Measurements from ENCODE around the gene CTSD.
A peak's percentile ranks its signal among the peaks of the same experiment; 100 is the strongest.
"Not testable (repeated sequence)": the region's sequence is repeated elsewhere in the genome, so short reads cannot be mapped to it uniquely, and the experiment has no call there.

The CTSD gene

DNA sequence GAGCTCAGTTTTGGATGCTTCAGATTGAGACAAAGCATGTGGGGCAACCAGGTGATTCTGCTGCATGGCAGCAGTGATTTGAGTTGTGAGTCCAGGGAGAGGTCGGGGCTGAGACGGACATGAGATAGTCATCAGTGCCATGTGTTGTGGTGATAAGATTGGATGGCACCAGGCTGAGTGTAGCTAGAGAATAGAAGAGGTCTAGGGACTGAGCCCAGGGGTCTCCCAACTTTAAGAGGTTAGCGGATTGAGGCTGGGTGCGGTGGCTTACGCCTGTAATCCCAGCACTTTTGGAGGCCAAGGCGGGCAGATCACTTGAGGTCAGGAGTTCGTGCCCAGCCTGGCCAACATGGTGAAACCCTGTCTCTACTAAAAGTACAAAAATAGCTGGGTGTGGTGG lies 6.3 kb upstream of the CTSD start:
- no peak for DNase-seq (ENCODE audit: low read depth)

DNA sequence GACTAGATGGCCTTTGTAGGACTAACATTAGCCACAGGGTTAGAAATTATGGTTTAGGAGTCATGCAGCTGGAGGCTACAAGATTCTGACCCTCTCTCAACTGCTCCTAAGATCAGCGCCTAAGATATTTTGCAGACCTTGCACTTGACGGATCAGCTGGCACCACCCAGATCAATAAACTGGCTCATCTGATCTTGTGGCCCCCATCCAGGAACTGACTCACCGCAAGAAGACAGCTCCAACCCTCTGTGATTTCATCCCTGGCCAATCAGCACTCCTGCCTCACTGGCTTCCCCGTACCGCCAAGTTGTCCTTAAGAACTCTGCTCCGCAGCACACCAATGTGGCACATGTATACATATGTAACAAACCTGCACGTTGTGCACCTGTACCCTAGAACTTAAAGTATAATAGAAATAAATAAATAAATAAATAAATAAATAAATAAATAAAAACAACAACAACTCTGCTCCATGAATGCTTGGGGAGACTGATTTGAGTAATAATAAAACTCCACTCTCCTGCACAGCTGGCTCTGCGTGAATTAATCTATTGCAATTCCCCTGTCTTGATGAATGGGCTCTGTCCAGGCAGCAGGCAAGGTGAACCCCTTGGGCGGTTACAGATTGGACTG lies 5.7 kb upstream of the CTSD start:
- not testable (repeated sequence) for DNase-seq (ENCODE audit: low read depth)

DNA sequence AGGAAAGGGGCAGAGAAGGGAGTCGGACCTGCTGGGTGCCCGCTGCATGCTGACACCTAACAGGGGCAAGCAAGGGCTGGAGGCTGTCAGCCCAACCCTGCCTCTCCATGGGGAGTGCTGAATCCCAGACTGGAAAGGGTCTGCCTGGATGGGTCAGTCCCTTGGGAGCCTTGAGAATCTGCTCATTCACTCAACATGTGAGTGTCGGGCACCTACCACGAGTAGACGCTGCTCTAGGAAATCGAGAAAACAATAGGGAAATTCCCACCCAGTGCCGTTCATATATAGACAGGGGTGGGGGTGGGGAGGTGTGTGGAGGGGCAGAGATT lies 4.4 kb upstream of the CTSD start:
- no peak for DNase-seq (ENCODE audit: low read depth)

DNA sequence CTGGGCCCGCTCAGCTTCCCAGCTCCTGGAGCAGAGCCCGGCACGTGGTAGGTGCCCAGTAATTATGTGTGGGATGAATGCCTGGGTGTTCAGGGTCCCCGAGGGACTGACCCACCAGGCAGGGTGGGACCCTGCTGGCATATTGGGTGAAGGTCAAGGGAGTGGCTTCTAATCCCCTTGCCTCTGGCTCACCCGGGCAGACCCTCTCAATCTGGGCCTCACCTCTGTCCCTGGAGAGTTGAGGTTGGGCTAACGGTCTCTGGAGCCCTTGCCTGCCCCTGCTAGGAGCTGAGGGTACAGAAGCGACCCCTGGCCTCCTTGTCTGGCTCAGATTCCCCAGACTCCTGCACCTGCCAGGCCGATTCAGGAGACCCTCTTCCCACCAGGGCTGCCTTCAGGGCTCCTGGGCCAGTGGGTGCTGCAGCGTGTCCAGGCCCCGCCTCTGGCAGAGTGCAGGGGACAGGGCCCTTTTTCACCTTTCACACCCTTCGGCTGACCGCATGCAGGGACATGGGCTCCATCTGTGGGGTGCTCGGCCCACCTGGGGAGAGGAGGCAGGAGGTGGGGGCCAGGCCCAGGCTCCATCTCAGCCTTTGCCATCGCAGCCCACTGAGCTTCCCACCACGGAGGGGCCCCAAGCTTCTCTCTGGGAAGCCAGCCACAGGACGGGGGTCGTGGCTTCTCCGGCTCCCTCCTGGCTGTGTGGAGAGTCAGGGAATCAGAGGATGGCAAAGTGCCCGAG lies 3.8 kb upstream of the CTSD start:
- no peak for DNase-seq (ENCODE audit: low read depth)

DNA sequence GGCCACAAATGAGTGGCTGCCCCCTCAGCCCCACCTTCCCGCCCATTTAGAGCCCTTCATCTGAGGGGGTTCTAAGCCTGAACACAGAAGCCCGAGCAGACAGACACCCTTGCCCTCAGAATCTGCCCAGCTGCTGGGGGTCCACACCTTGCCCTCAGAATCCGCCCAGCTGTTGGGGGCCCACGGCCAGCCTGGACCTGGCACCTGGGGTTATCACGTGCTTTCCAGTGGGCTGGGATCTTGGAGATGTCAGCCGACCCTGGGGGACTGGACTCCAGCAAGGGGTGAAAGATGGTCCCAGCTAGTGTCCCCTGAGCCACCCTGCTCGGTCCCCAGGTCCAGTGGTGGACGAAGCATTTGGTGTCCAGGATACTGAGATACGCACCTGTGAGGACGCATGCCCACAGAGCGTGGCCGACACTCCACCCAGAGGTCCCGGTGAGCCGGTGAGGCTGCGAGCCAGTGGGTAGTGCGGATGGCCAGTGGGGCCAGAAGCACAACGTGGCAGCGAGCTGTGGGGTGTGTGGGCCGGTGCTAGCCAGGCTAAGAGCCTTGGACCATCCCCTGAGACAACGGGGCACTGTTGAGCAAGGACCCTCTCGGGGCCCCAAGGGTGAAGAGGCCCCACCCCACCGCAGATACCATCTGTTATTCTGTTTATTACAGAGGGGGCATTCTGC lies 3.1 kb upstream of the CTSD start:
- DNase-seq (ENCODE audit: low read depth) = no peak

DNA sequence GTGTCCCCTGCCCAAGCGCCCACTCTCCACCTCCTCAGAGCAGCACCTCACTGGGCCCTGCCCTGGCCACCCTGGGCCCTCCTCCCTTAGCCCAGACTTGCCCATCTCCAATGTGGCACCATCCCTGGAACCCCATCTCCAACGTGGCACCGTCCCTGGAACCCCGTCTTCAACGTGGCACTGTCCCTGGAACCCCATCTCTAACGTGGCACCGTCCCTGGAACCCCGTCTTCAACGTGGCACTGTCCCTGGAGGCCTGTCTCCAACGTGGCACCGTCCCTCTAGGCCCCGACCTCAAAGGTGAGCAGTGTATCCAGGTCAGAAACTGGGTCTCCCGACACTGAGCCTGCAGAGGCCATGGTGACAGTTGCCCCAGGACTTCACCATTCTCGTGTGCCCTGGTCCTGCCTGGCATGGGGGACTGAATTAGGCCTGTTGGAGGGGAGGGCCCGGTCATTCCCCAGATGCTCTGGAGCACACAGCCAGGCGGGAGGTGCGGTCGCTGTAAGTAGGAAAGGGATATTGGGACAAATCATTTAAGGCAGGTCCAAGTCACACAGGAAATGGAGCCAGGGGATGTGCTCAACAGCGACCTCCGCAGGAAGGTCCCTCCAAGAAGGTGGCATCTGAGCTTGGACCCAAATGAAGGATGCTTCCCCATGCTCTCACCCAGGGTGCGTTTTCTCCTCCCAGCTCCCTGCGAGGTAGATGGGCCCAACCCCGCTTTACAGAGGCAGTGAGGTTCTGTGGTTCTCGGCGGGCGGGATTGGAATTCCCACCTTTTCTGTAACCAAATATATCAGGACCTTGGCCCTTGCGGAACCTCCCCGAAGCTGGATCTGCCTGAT lies 2.4 kb upstream of the CTSD start:
- no peak for DNase-seq (ENCODE audit: low read depth)

DNA sequence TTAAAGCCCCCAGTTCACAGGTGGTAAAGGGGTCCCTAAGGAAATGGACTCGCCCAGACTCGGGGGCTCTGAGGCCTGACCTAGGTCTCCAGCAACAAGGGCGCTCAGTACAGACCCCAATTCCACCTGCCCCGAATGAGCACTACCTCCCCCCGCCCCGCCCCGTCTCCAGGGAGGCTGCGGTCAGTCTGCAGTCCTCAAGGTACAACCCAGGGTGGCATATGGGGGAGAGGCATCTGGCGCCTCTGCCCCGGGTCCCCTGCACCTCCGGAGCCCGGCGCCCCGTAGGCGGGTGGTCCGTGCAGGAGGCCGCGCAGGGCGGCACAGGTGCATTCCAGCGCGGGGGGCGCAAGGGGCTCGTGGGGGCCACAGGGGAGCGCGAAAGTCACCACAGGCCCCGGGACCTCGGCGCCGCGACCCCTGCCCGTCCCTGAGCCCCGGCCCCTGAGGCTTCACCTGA lies 361 bp downstream of the CTSD start:
- no peak for DNase-seq (ENCODE audit: low read depth)

DNA sequence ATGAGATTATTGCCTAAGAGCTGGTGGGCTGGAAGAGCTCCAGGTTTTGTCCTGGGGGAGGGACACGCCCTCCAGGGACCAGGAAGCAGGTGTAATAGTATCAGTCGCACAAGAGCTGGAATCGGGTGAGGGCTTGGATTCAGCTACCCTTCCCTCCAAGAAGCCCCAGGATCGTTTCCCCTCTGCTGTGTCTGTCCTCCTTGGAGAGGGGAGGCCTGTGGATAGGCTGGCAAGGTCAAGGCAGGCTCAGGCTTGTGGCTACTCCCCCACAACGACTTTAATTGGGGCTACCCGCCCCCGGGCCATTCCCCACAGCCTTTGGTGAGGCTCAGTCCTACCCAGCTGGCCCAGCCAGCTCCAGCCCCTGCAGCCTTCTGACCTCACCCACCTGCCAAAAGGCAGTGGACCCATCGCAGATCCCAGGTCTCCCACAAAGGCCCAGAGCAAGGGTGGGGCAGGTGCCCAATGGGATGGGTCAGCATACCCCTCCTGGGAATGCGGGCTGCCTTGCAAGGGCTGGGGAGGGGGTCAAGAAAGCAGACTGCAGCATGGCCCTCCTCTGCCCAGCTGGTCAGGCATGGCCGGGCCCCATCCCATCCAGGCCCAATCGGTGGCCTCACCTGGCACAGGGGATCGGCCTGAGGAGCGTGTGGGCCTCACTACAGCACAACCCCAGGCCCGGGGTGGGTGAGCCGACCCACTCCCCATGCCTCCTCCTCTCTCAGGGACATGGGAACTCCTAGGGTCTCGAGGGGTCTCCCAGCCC lies 1.0 kb downstream of the CTSD start:
- DNase-seq (ENCODE audit: low read depth) = no peak

DNA sequence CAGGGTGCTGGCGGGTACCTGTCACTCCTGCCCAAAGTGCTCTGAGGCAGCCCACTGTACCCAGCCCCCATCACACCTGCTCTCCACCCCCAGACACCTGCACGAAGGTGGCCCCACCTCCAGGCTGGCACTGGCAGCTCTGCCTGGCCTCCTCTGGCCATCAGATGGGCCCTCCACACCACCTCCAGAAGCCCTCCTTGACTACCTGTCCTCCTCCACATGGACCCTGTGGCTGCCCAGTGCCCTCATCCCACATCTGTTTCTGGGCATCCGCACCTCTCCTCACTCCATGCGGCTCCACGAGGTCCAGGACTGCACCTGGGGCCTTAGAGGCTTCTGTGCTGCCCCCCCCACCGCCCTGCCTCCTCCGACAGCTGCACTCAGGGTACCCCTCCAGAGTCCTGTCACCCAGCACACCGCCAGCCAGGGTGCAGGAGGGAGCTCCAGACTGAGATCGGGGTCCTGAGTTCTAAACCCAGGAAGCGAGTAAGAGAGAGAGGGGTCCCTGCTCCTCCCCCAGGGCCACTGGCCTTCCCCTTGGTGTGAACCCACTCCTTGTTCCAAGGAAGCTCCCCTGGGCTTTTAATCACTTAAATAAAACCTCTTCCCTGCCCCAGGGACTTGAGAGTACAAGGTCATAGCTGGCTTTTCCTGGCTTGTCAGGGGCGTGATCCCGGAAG lies 1.7 kb downstream of the CTSD start:
- DNase-seq (ENCODE audit: low read depth) = no peak

DNA sequence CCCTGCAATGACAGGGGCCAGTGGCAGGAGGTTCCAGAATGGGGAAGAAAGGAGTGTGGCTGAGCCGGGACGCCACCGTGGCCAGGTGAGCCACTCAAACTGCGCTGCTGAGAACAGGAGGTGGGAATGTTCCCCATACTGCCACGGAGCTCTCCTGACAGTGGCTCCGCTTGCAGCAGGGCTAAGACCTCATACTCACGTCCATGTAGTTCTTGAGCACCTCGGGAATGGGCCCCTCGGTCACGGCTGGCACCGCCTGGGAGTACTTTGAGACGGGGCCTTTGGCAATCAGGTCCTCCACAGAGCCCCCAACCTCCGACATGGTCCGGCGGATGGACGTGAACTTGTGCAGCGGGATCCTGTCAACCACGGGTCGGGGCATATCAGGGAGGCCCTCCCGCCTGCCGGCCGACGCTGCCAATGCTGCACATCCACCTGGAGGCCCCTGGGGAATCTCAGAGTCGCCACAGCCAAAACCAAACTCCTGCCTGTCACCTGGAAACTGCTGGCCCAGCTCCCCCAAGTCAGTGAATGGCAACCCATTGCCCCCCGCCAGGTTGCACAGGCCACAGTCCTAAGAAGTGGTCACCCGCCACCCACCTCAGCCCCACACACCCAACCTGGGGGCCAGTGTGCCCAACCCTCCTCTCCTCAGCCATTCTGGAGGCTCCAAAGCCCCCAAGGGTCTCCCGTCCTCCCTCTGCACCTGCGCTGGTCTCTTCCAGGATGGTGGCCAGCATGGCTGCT lies 2.4 kb downstream of the CTSD start:
- DNase-seq (ENCODE audit: low read depth) = no peak

DNA sequence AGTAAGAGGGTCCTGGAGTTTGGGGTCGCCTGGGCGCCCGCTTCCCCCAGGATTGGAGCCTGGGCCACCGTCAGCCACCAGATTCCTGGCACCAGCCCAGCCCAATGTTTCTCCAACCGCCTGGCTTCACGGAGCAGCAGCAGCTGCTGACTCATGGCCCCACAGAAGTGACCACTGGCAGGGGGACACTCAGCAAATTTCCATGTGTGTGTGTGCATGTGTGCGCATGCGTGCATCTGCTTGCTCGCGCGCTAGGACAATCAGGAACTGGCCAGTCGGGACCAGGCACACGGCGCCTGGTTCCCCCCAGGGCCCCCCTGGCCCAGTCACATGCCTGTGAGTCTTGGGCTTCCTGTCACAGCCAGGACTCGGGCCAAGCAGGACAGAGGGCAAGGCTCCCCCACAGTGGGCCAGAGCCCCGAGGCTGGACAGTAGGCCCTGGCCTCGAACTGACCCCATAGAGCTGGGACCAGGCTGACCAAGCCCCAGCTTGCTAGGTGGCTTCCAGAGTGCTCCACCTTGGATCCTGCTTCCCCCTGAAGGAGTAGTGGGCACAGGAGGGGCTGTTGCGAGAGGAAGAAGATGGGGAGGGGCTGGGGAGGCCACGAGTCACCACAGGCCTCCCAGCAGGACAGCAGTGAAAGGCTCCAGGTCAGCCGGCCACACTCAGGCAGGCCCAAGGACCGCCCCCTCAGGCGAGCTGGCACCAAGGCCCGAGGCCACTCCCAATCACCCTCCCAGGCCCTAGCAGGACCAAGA lies 3.2 kb downstream of the CTSD start:
- DNase-seq (ENCODE audit: low read depth) = no peak

DNA sequence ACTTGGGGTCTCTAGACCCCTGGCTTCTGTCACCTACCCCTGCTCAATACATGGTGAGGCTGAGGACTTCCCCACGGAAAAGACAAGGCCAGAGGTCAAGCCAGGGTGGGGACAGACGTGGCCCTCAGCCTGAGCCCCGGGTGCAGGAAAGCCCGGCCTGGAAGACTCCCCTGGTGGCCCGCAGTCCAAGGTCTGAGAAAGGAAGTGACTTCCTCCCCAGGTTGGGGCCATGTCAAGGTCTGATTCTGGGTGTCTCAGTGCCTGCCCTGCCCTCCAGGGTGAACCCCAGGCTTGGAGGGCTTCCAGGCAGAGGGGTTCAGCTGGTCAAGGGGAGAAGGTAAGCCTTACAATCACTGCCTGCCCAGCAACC lies 3.9 kb downstream of the CTSD start:
- DNase-seq (ENCODE audit: low read depth) = no peak

DNA sequence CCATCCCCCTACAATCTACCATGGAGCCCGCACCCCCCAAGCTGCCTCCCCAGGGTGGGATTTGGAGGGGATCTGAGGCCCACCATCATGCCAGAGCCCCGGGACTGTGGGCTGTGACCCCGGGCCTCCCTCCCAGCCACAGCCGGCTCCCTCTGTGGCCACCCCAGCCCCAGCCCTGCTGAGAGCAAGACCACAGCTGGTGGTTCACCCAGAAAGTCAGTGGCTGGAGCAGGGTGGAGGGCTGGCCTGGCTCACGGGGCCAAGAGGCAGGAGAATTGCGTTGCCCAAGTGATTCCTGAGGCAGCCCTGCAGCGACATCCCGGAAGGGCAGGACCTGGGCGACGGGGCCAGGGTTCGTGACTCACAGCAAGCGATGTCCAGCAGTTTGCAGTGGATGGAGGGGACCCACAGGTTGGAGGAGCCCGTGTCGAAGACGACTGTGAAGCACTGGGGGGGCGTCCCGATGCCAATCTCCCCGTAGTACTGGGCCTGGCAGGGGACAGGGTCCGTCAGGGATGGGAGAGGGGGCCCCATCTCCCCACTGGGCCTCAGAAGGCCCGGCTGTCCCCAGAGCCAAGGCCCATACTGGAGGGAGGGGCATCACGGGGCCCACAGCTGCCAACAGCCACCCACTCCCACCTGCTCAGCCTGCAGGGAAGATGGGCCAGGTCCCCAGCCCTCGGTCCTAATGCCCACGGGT lies 4.4 kb downstream of the CTSD start:
- no peak for DNase-seq (ENCODE audit: low read depth)

DNA sequence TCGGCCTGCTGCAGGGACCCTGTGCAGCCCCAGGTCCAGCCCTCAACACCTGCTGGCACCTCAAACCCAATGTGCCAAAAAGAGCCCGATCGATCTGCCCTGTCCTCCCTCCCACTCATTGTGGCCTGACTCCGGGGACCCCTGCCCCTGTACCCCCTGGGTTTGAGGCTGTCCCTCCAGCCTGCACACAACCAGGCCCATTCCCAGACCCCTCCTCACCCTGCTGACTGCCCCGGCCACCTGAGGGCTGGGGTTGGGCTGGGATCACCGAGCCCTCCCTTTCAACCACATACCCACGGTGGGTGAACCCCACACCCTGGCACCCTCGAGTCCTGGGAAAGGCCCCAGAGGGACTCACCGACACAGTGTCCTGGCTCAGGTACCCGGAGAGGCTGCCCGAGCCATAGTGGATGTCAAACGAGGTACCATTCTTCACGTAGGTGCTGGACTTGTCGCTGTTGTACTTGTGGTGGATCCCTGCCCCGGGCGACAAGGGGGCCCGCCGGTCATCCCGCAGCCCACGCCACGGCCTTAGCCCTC lies 5.0 kb downstream of the CTSD start:
- no peak for DNase-seq (ENCODE audit: low read depth)

DNA sequence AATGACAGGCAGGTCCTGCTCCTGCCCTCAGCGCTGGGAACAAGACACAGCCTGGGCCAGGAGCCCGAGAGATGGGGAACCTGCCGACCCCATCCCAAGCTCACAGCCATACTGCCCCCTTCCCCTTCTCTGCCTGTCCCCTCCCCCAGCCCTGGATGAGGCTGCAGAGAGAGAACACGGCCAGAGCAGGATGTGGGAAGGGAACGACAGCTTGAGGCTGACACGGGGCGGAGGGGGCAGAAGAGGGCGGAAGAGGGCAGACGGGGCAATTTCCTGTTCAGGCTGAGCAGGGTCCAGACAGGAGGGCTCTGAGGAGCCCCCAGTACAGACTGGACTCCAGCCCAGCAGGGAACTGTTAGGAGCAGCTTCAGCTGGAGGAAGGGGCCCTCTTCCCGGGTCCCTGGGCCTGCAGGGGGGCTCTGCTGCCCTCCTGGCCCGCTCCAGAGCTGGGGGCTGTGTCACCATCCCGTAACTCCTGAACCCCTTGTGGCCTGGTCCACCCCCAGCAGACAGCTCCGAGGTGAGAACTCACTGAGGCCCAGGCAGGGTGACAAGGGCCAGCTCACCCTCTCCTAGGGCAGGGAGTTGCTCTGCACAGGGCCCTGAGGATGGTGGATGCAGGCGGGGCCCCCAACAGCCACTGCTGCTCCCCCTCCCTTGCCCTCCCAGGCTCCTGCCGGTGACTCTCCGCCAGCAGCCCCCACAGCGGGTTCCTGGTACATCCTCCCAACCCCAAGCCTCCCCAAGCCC lies 5.7 kb downstream of the CTSD start:
- DNase-seq (ENCODE audit: low read depth) = peak; percentile 44

DNA sequence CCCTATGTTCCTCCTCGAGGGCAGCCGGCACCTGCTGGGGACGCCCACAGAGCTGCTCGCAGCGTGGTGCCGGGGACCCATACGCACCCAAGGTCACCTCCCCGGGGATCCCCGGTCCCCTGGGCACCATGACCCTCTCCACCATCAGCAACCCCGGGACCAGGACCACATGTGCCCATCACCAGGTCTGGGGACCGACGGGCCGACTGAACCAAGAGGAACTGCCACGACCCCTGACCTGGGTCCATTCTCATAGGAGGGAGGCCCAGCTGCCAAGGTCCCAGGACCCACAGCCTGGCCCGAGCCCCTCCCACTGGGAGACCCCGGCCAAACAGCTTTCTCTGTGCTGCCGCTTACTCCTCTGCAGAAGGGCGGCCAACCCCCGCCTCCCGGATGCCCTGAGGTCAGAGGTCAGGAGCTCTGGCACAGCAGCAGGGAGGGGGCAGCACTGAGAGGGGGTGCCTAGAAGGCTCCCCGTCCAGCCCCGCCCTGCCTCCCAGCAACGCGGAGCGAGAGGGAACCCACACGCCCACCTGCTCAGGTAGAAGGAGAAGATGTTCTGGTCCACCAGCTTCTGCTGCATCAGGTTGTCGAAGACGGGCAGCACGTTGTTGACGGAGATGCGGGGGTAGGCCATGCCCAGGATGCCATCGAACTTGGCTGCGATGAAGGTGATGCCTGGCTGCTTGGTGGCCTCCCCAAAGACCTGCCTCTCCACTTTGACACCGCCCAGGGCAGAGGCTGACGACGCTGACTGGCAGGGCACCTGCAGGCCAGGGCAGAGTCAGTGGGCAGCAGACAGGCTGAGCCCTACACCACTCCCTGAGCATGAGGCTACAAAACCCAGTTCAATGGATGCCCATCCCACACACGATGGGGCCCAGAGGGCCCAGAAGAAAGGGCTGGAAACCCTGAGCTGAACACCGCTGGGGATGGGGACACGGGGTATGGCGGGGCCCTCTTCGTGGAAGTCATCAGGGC lies 6.6 kb downstream of the CTSD start:
- no peak for DNase-seq (ENCODE audit: low read depth)
